Panc1 (cell line): Measurements from ENCODE around the gene KBTBD6.

Experiments
- POLR2AphosphoS5 ChIP-seq: IDR thresholded peaks from 2 replicates; pipeline ENCODE4 v1.6.1; 2012; ENCODE audit warnings: mild to moderate bottlenecking, low read depth, low read length, moderate library complexity
- SIN3A ChIP-seq: IDR thresholded peaks from 2 replicates; pipeline ENCODE4 v1.6.1; 2012; ENCODE audit warnings: low read depth, mild to moderate bottlenecking, low read length, moderate library complexity, borderline replicate concordance; ENCODE audit not compliant: insufficient read depth
- TCF7L2 ChIP-seq: IDR thresholded peaks from 2 replicates; pipeline ENCODE4 v1.6.1; 2011; ENCODE audit warnings: mild to moderate bottlenecking, low read depth, low read length, inconsistent platforms
- TF ChIP-seq, protein P1 (sequence below): fragments of 450-650 bp; IDR thresholded peaks from 2 replicates; pipeline ENCODE4 v1.5.1; 2017; ENCODE audit warnings: mild to moderate bottlenecking
- TF ChIP-seq, protein P2 (sequence below), 2 experiments: IDR thresholded peaks; 2 replicates each; pipeline ENCODE4 v1.6.1; 2011 to 2012; ENCODE audit warnings: low read depth in 2 of 2, control low read depth in 1 of 2, low read length in 1 of 2, mild to moderate bottlenecking in 1 of 2, moderate library complexity in 1 of 2; ENCODE audit not compliant: insufficient read depth in 1 of 2

DNA sequence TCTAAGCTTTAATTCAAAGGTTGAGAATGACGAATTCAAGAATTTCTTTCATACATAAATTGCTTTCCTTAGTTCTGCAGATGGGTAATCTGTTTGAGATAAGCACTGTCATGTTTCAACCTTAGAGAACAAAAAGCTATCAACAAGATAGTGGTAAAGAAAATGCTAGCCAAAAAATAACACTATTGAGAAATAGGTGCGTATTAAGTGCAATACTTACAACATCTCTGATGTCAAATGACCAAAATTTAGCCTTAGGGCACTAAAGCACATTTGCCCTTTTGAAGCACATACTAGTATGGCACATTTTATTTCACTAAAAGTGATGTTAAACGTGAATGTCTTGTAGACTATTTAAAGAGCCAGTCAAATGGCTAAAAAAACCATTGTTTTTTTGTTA lies 4.9 kb downstream of the KBTBD6 start:
- TF ChIP-seq, protein P1, sequence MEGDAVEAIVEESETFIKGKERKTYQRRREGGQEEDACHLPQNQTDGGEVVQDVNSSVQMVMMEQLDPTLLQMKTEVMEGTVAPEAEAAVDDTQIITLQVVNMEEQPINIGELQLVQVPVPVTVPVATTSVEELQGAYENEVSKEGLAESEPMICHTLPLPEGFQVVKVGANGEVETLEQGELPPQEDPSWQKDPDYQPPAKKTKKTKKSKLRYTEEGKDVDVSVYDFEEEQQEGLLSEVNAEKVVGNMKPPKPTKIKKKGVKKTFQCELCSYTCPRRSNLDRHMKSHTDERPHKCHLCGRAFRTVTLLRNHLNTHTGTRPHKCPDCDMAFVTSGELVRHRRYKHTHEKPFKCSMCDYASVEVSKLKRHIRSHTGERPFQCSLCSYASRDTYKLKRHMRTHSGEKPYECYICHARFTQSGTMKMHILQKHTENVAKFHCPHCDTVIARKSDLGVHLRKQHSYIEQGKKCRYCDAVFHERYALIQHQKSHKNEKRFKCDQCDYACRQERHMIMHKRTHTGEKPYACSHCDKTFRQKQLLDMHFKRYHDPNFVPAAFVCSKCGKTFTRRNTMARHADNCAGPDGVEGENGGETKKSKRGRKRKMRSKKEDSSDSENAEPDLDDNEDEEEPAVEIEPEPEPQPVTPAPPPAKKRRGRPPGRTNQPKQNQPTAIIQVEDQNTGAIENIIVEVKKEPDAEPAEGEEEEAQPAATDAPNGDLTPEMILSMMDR = no peak
- TF ChIP-seq TCF7L2 = no peak
- no peak for TF ChIP-seq POLR2AphosphoS5
- TF ChIP-seq, protein P2, sequence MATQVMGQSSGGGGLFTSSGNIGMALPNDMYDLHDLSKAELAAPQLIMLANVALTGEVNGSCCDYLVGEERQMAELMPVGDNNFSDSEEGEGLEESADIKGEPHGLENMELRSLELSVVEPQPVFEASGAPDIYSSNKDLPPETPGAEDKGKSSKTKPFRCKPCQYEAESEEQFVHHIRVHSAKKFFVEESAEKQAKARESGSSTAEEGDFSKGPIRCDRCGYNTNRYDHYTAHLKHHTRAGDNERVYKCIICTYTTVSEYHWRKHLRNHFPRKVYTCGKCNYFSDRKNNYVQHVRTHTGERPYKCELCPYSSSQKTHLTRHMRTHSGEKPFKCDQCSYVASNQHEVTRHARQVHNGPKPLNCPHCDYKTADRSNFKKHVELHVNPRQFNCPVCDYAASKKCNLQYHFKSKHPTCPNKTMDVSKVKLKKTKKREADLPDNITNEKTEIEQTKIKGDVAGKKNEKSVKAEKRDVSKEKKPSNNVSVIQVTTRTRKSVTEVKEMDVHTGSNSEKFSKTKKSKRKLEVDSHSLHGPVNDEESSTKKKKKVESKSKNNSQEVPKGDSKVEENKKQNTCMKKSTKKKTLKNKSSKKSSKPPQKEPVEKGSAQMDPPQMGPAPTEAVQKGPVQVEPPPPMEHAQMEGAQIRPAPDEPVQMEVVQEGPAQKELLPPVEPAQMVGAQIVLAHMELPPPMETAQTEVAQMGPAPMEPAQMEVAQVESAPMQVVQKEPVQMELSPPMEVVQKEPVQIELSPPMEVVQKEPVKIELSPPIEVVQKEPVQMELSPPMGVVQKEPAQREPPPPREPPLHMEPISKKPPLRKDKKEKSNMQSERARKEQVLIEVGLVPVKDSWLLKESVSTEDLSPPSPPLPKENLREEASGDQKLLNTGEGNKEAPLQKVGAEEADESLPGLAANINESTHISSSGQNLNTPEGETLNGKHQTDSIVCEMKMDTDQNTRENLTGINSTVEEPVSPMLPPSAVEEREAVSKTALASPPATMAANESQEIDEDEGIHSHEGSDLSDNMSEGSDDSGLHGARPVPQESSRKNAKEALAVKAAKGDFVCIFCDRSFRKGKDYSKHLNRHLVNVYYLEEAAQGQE (IDR thresholded peaks at IDR 0.05; ENCODE audit: insufficient read depth in 1 of 2, low read depth in 2 of 2, low read length in 1 of 2) = no peak
- TF ChIP-seq SIN3A = no peak
